Activated CD8-positive, alpha-beta memory T cell treated with anti-CD3 and anti-CD28 coated beads for 24 hours (primary cell): ENCODE measurements around the gene FOXA2.
"Not testable (repeated sequence)": the region's sequence is repeated elsewhere in the genome, so short reads cannot be mapped to it uniquely, and the experiment has no call there.

Source experiments
- DNase-seq: peaks from one replicate; pipeline ENCODE4 v3.0.0-alpha.2; 2020

The FOXA2 gene

GRCh38 chr20:22567944-22568871, 16.2 kb downstream of the FOXA2 start:
- no peak for DNase-seq

- no peak for DNase-seq
Measured at GRCh38 chr20:22566876-22567658, 17.3 kb downstream of the FOXA2 start.

- no peak for DNase-seq
Measured at GRCh38 chr20:22563062-22563965, 21.1 kb downstream of the FOXA2 start.

- DNase-seq = no peak
Measured at GRCh38 chr20:22562620-22563019, 21.8 kb downstream of the FOXA2 start.

- no peak for DNase-seq
Measured at GRCh38 chr20:22561965-22562577, 22.3 kb downstream of the FOXA2 start.

DNA sequence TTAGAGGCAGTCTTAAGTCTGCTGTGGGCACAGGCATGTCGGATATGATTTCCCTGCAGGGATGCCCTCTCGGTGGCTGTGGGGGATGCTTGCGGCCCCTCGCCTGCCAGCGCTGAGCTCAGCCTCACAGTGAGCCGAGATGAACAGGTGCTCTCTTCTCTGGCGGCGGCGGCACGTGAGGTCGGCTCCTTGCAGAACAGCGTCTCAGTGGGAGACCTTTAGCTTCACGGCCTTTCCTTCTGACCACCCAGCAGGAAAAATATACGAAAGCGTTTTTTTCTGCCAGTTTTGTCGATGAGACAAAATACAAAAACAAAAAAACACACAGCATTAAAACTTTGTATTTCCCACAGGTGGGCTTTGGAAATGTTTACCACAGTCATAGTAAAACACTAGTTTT, 23.6 kb downstream of the FOXA2 start:
- DNase-seq = no peak

- no peak for DNase-seq
Measured at GRCh38 chr20:22559711-22560318, 24.6 kb downstream of the FOXA2 start.

GRCh38 chr20:22557403-22558276, 26.7 kb downstream of the FOXA2 start:
- DNase-seq = no peak

DNA sequence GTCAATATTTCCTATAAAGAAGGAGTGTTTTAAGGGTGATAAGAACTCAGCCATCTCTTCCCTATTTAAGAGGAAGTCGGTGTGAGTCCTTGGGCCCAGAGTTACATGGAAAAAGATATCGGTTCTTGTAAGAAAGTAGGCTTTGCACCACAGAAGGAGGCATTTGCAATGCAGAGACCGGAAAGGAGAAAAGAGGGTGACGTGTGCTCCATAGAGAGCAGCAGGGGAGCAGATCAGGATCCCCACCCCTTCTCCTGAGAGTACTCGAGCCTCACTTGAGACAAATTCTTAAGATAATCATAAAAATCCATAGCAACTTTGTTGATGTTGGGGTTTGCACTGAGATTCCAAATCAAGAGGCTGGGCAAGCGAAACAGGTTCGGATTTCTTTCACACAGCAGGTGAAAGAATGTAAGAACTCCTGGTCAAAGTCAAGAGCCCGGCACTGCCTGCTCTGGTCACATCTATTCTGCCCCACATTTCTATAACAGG, 27.8 kb downstream of the FOXA2 start:
- DNase-seq = no peak

GRCh38 chr20:22555791-22556564, 28.4 kb downstream of the FOXA2 start:
- no peak for DNase-seq

DNA sequence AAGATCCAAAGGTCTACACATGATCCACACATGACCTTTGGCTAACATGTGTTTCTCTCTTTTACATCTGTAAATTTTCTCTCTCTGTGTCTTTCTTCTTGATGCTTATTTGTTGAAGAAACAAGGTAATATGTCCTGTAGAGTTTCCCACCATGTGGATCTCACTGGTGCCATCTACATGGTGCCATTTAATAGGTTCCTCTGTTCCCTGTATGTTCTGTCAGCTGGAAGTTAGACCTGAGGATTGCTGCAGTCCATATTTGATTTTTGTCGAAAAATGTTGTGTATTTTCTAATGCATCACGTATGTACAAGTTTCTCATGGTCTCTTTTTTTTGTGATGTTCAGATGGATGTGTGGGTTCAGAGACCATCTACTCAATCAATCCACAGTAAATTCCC, 30.0 kb downstream of the FOXA2 start:
- no peak for DNase-seq

- DNase-seq = not testable (repeated sequence)
Measured at GRCh38 chr20:22550514-22550913, 33.9 kb downstream of the FOXA2 start.

- DNase-seq = no peak
Measured at GRCh38 chr20:22548040-22548439, 36.3 kb downstream of the FOXA2 start.

GRCh38 chr20:22546344-22546743, 38.0 kb downstream of the FOXA2 start:
- no peak for DNase-seq

DNA sequence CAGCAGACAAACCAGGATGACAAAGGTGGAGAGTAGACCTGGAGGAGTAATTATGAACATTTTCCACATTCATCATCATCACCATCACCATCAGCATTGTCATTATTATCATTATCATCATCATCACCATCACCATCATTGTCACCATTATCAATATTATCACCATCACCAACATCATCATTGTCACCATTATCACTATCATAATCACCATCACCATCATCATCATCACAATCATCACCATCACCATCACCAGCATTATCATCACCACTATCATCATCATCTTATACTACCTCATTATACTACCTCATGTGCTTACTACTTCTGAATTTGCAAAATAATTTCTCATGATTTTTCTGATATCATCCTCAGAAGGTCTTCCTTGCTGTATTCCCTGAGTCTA, 39.3 kb downstream of the FOXA2 start:
- no peak for DNase-seq

DNA sequence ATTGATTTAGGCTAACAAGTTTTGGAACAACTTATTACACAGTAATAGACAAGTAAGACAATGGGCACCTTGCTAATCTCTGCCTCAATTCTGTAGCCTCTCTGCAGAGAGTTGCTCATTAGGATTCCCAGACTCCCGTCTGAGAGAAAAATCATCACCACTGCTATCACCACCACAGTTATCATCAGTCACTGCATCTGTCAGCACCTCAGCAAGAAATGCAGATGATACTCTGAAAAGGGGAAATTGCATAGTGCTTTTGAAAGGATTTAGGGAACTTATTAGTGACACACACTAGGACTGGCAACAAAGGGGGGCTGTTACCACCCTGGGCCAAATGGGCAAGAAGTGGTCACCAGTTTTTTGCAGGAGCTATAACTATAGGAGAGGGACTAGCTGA, 39.9 kb downstream of the FOXA2 start:
- no peak for DNase-seq

DNA sequence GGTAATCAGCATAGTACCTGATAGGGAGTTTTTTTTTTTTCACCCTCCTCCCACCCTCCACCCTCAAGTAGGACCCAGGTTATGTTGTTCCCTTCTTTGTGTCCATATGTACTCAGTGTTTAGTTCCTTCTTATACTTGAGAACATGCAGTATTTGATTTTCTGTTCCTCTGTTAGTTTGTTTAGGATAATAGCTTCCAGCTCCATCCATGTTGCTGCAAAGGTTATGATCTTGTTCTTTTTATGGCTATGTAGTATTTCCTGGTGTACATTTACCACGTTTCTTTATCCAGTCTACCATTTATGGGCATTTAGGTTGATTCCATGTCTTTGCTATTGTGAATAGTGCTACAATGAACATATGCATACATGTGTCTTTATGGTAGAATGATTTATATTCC, 41.9 kb downstream of the FOXA2 start:
- DNase-seq = no peak

DNA sequence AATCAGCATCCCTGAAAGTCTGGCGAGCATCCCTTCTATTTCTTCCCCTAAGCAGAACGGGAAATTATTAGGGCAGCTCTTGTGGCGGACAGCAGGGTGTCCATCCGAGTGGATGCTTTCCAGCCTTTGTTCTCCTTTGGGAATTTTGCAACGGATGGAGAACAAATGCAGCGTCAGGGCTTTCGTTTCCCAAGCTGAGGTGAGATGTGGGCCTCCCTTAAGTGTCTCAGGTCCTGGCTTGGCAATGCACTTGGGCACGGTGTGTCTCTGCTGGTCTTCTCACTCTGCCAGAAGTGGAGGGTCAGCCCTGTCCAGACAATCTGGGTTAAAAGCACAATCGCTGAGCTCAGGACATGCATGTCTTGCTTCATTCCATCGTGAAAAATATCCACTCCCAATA, 43.5 kb downstream of the FOXA2 start:
- DNase-seq = no peak

- DNase-seq = no peak
Measured at GRCh38 chr20:22536956-22537756, 47.2 kb downstream of the FOXA2 start.
